GM23338 (cell line): Measurements from ENCODE around the gene KLHL13. TPM values are rescaled to one million over a fixed set of nuclear protein-coding genes. Genes with fewer than 3 reads are reported as not detected.

Source experiments
- ATAC-seq: fragments of 200-7000 bp; cut with Tn5 transposase; 3 replicates; pipeline ENCODE4 v1.9.1; 2020
- DNase-seq: peaks from one replicate; pipeline ENCODE4 v3.0.0-alpha.2; 2015; ENCODE audit warnings: low spot score
- H2AFZ ChIP-seq: fragments of 200-600 bp; sonication (generic); 2 replicates; pipeline ENCODE4 v1.8.0; 2016; ENCODE audit warnings: antibody characterized with exemption, mild to moderate bottlenecking, moderate library complexity
- H3F3A ChIP-seq: fragments of 200-600 bp; sonication (generic); replicated peaks from 2 replicates; pipeline ENCODE4 v1.8.0; 2017; ENCODE audit warnings: antibody characterized with exemption, mixed run types, low read depth
- H3K27ac ChIP-seq: fragments of 200-600 bp; sonication (generic); 2 replicates; pipeline ENCODE4 v1.6.1; 2016; ENCODE audit warnings: low read depth
- H3K27me3 ChIP-seq: fragments of 200-600 bp; sonication (generic); 2 replicates; pipeline ENCODE4 v1.8.0; 2016; ENCODE audit warnings: mild to moderate bottlenecking, mixed run types, moderate library complexity; ENCODE audit not compliant: insufficient read depth
- H3K36me3 ChIP-seq: fragments of 200-600 bp; sonication (generic); 2 replicates; pipeline ENCODE4 v1.8.0; 2016; ENCODE audit warnings: mild to moderate bottlenecking; ENCODE audit not compliant: insufficient read depth
- H3K4me1 ChIP-seq: fragments of 200-600 bp; sonication (generic); 2 replicates; pipeline ENCODE4 v1.8.0; 2016; ENCODE audit warnings: mild to moderate bottlenecking, moderate library complexity; ENCODE audit not compliant: insufficient read depth
- H3K4me2 ChIP-seq: fragments of 200-600 bp; sonication (generic); 2 replicates; pipeline ENCODE4 v1.7.1; 2017; ENCODE audit warnings: mixed run types
- H3K4me3 ChIP-seq: fragments of 200-600 bp; sonication (generic); 2 replicates; pipeline ENCODE4 v1.6.1; 2016; ENCODE audit warnings: mixed run types
- H3K79me2 ChIP-seq: fragments of 200-600 bp; sonication (generic); replicated peaks from 2 replicates; pipeline ENCODE4 v1.8.0; 2017; ENCODE audit warnings: mild to moderate bottlenecking; ENCODE audit not compliant: insufficient read depth
- H3K9me2 ChIP-seq: fragments of 200-600 bp; sonication (generic); 2 replicates; pipeline ENCODE4 v1.8.0; 2017; ENCODE audit not compliant: insufficient read depth
- H4K20me1 ChIP-seq: fragments of 200-600 bp; sonication (generic); replicated peaks from 2 replicates; pipeline ENCODE4 v1.8.0; 2017; ENCODE audit warnings: mild to moderate bottlenecking; ENCODE audit not compliant: insufficient read depth
- H3K27ac Mint-ChIP-seq: 2 replicates; pipeline ENCODE4 v1.8.0; 2020; ENCODE audit warnings: inconsistent platforms, mild to moderate bottlenecking, moderate library complexity, mixed read lengths
- H3K27me3 Mint-ChIP-seq: 3 replicates; pipeline ENCODE4 v1.8.0; 2022; ENCODE audit warnings: low read depth, mild to moderate bottlenecking, moderate library complexity, mixed read lengths, inconsistent platforms; ENCODE audit not compliant: insufficient read depth, poor library complexity
- H3K36me3 Mint-ChIP-seq: 3 replicates; pipeline ENCODE4 v1.8.0; 2021; ENCODE audit warnings: low read depth, mild to moderate bottlenecking, inconsistent platforms, moderate library complexity, mixed read lengths
- H3K4me1 Mint-ChIP-seq: 3 replicates; pipeline ENCODE4 v1.8.0; 2020; ENCODE audit warnings: mild to moderate bottlenecking, inconsistent platforms, mixed read lengths
- H3K4me3 Mint-ChIP-seq: 3 replicates; pipeline ENCODE4 v1.8.0; 2021; ENCODE audit warnings: moderate library complexity, mild to moderate bottlenecking, inconsistent platforms, mixed read lengths
- H3K9me3 Mint-ChIP-seq: 3 replicates; pipeline ENCODE4 v1.8.0; 2020; ENCODE audit warnings: moderate library complexity, mild to moderate bottlenecking, inconsistent platforms, mixed read lengths
- CREB1 ChIP-seq: fragments of 250-450 bp; sonication (Bioruptor Pico); IDR thresholded peaks from 2 replicates; pipeline ENCODE4 v1.5.0; 2020; ENCODE audit warnings: low read depth, mild to moderate bottlenecking, moderate library complexity
- CTCF ChIP-seq, 2 experiments: fragments of 200-600 bp in 1 of 2; sonication (generic) in 1 of 2; conservative IDR thresholded peaks; 2 replicates each; pipeline versions ENCODE4 v1.5.1 to v1.6.1; 2016 to 2017; ENCODE audit warnings: antibody characterized with exemption in 2 of 2, low read depth in 2 of 2, mild to moderate bottlenecking in 2 of 2, moderate library complexity in 1 of 2
- ETS1 ChIP-seq: IDR thresholded peaks from 2 replicates; pipeline ENCODE4 v1.6.1; 2016; ENCODE audit warnings: antibody characterized with exemption
- EZH2 ChIP-seq: fragments of 200-600 bp; sonication (generic); IDR thresholded peaks from one replicate; pipeline ENCODE4 v1.8.0; 2017; ENCODE audit warnings: antibody characterized with exemption, mild to moderate bottlenecking, low read depth; ENCODE audit not compliant: unreplicated experiment
- EZH2phosphoT487 ChIP-seq: fragments of 200-600 bp; sonication (generic); IDR thresholded peaks from one replicate; pipeline ENCODE4 v1.8.1; 2018; ENCODE audit warnings: antibody characterized with exemption; ENCODE audit not compliant: unreplicated experiment
- JUNB ChIP-seq: IDR thresholded peaks from one replicate; pipeline ENCODE4 v1.6.1; 2016; ENCODE audit warnings: antibody characterized with exemption; ENCODE audit not compliant: unreplicated experiment
- POLR2AphosphoS5 ChIP-seq: IDR thresholded peaks from 2 replicates; pipeline ENCODE4 v1.6.1; 2016; ENCODE audit warnings: antibody characterized with exemption, low read depth
- REST ChIP-seq: IDR thresholded peaks from one replicate; pipeline ENCODE4 v1.6.1; 2018; ENCODE audit warnings: antibody characterized with exemption; ENCODE audit not compliant: unreplicated experiment
- STAT1 ChIP-seq: IDR thresholded peaks from one replicate; pipeline ENCODE4 v1.6.1; 2016; ENCODE audit warnings: antibody characterized with exemption; ENCODE audit not compliant: unreplicated experiment
- ZNF331 ChIP-seq: fragments of 250-450 bp; sonication (Bioruptor Pico); IDR thresholded peaks from 2 replicates; pipeline ENCODE4 v1.5.0; 2020; ENCODE audit warnings: low read depth, mild to moderate bottlenecking, moderate library complexity
- ZNF462 ChIP-seq: fragments of 250-450 bp; sonication (Bioruptor Pico); IDR thresholded peaks from 2 replicates; pipeline ENCODE4 v1.5.0; 2020; ENCODE audit warnings: mild to moderate bottlenecking, moderate library complexity
- polyA plus RNA-seq: library from polyadenylated mRNA; unstranded; fragments of >200 nt; fragmentation: Nextera tagmentation; extraction: Ambion mirVana; gene quantifications from 2 replicates; pipeline ENCODE4 v1.2.1, GENCODE V29; 2016
- total RNA-seq: library from RNA; depleted of rRNA; stranded (reverse); fragments of >200 nt; shearing (Covaris generic); gene quantifications from 2 replicates; pipeline ENCODE4 v1.2.3, GENCODE V29; 2014

The KLHL13 gene
- total and polyA plus RNA-seq, 2 experiments from 2014 or later, result 5.9 to 10.9 TPM

GRCh38 chrX:117982694-117983392 is 133.8 kb downstream of the KLHL13 start (continued):
- TF ChIP-seq JUNB, result no peak
- no peak for TF ChIP-seq ETS1
- TF ChIP-seq POLR2AphosphoS5, result no peak
- TF ChIP-seq ZNF331 (CRISPR knock-in tag), result no peak
- no peak for TF ChIP-seq EZH2phosphoT487
- no peak for TF ChIP-seq STAT1
- TF ChIP-seq REST, result no peak
- TF ChIP-seq CTCF (conservative IDR thresholded peaks at IDR 0.05; ENCODE audit: low read depth in 2 of 2), result no peak

- Histone ChIP-seq H4K20me1 (no peaks in the 10 kb centered on the region), H3K4me3 (no peak overlapping the region), H3K27me3 (no peaks in the 10 kb centered on the region), H3K79me2 (no peaks in the 10 kb centered on the region), H3K9me2 (no peaks in the 10 kb centered on the region), H2AFZ (no peak overlapping the region), H3K27ac (no peak overlapping the region), H3K36me3 (no peaks in the 10 kb centered on the region), H3K4me2 (no peak overlapping the region), H3F3A (no peaks in the 10 kb centered on the region), H3K4me1 (peaks cover under 1% of the 10 kb centered on the region)
- Mint-ChIP-seq H3K36me3 (no peaks in the 10 kb centered on the region), H3K27ac (no peak overlapping the region), H3K9me3 (no peaks in the 10 kb centered on the region), H3K4me3 (no peak overlapping the region), H3K4me1 (peaks cover 5% of the 10 kb centered on the region; the same call in 2 of the 3 replicates), H3K27me3 (peaks cover 2% of the 10 kb centered on the region)
- ATAC-seq, result no peak
- no peak for DNase-seq
- TF ChIP-seq STAT1 (no peak), CREB1 (CRISPR knock-in tag) (no peak), ZNF331 (CRISPR knock-in tag) (no peak), EZH2 (no peak), ZNF462 (no peak)
Observed at GRCh38 chrX:117978402-117978801, 138.2 kb downstream of the KLHL13 start.
